Lower lobe of right lung (tissue), 2 donors: Measurements from ENCODE around the gene TNNT3. TPM values are rescaled to one million over a fixed set of nuclear protein-coding genes. Genes with fewer than 3 reads are reported as not detected.

Source experiments
- ATAC-seq, 2 donors: fragments of 200-7000 bp; cut with Tn5 transposase; one replicate each; pipeline ENCODE4 v1.9.1; 2020 to 2022; ENCODE audit warnings: mild to moderate bottlenecking in 2 of 2, moderate library complexity in 2 of 2
- DNase-seq: peaks from one replicate; pipeline ENCODE4 v3.0.0-alpha.2; 2020
- H3K27ac ChIP-seq: fragments of 200-600 bp; one replicate; pipeline ENCODE4 v1.8.0; 2022
- H3K27me3 ChIP-seq: fragments of 200-600 bp; one replicate; pipeline ENCODE4 v1.8.0; 2022; ENCODE audit warnings: low read depth
- H3K36me3 ChIP-seq: fragments of 200-600 bp; one replicate; pipeline ENCODE4 v1.8.0; 2022; ENCODE audit warnings: mild to moderate bottlenecking
- H3K4me1 ChIP-seq: fragments of 200-600 bp; one replicate; pipeline ENCODE4 v1.8.0; 2022
- H3K4me3 ChIP-seq: fragments of 200-600 bp; one replicate; pipeline ENCODE4 v1.8.0; 2022; ENCODE audit warnings: mild to moderate bottlenecking
- H3K9me3 ChIP-seq: fragments of 200-600 bp; one replicate; pipeline ENCODE4 v1.8.0; 2022
- CTCF ChIP-seq: fragments of 200-600 bp; IDR thresholded peaks from one replicate; pipeline ENCODE4 v1.8.0; 2022; ENCODE audit warnings: antibody characterized with exemption, mild to moderate bottlenecking
- intact Hi-C: fragments of 100-400 bp; cut with DNase I; formaldehyde crosslinking; loops from one replicate; pipeline ENCODE4 v1.11.0; 2022
- total RNA-seq: library from RNA; stranded (reverse); fragmentation: NEBNext Ultra II Directional; extraction: Animal tissue kit (Norgen Biotek cat#: 25700); gene quantifications from one replicate; pipeline ENCODE4 v1.2.1, GENCODE V29; 2021
- donor health status: DM: no; HTN: yes; CAD: no; lungs with severe emphysema.

Gene TNNT3
- total RNA-seq, 1 donor from 2014 or later = 4.7 TPM

GRCh38 chr11:1946812-1947484 lies 27.4 kb downstream of the TNNT3 start, which contains the start of gene MRPL23:
TSS of gene MRPL23 (plus strand) at chr11:1947332. CDS start at chr11:1947363, 31 bp downstream.
- H3K27me3 ChIP-seq = no peaks in the 10 kb centered on the region
- H3K36me3 ChIP-seq = no peaks in the 10 kb centered on the region
- DNase-seq (peak; percentile 46), ATAC-seq (peak; percentile 83 to 92)
- TF ChIP-seq CTCF = no peak
- no peak within 1 kb of the TSS for H3K4me3 ChIP-seq
- intact Hi-C loops = no loop called here
- no peaks in the 10 kb centered on the region for H3K9me3 ChIP-seq
- no peak within 1 kb of the TSS for H3K27ac ChIP-seq
- no peaks in the 10 kb centered on the region for H3K4me1 ChIP-seq

GRCh38 chr11:1947592-1948237 lies 28.2 kb downstream of the TNNT3 start:
- TF ChIP-seq CTCF = no peak

DNA sequence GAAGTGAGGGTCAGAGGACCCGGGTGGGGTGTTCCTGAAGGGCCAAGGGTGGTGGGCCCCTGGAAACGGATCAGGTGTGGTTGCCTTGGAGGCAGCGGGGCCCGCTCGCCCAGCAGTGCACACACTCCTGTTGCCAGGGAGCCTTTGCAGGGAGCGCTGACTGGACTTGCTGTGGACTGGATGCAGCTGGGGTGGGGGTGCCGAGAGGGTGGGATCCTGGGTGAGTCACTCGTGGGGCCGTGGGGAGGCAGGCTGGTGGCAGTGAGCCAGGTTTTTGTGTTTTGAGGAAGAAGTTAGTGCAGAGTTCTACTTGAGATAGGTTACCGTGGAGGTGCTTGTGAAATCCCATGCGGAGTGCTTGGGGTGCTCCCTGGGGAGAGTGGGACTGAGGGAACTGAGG lies 28.9 kb downstream of the TNNT3 start:
- H3K9me3 ChIP-seq = no peaks in the 10 kb centered on the region
- TF ChIP-seq CTCF = no peak
- ATAC-seq (peak; percentile 37 to 53), DNase-seq (peak; percentile 56)
- intact Hi-C loops = no loop called here
- H3K27me3 ChIP-seq = no peaks in the 10 kb centered on the region
- H3K27ac ChIP-seq = no peak overlapping the region
- H3K4me1 ChIP-seq = no peaks in the 10 kb centered on the region
- H3K4me3 ChIP-seq = no peak overlapping the region
- no peaks in the 10 kb centered on the region for H3K36me3 ChIP-seq

More at GRCh38 chr11:1947592-1948237, 28.2 kb downstream of the TNNT3 start:
- Histone ChIP-seq H3K27me3 (no peaks in the 10 kb centered on the region), H3K4me1 (no peaks in the 10 kb centered on the region), H3K9me3 (no peaks in the 10 kb centered on the region), H3K27ac (no peak overlapping the region), H3K4me3 (no peak overlapping the region), H3K36me3 (no peaks in the 10 kb centered on the region)
- peak; percentile 51 to 54 for ATAC-seq
- DNase-seq = no peak
- intact Hi-C loops = no loop called here

- Histone ChIP-seq H3K4me1 (no peaks in the 10 kb centered on the region), H3K27me3 (no peaks in the 10 kb centered on the region), H3K9me3 (no peaks in the 10 kb centered on the region), H3K27ac (no peak overlapping the region), H3K4me3 (no peak overlapping the region), H3K36me3 (no peaks in the 10 kb centered on the region)
- ATAC-seq = no peak
- DNase-seq = peak; percentile 7
- intact Hi-C loops = no loop called here
- TF ChIP-seq CTCF = no peak
These were observed 29.8 kb downstream of the TNNT3 start for GRCh38 chr11:1949302-1949701.

GRCh38 chr11:1949922-1950321 lies 30.4 kb downstream of the TNNT3 start:
- H3K36me3 ChIP-seq = no peaks in the 10 kb centered on the region
- no peak for TF ChIP-seq CTCF
- ATAC-seq (peak; percentile 26 to 55), DNase-seq (no peak)
- intact Hi-C loops = no loop called here
- no peaks in the 10 kb centered on the region for H3K27me3 ChIP-seq
- H3K9me3 ChIP-seq = no peaks in the 10 kb centered on the region
- no peak overlapping the region for H3K4me3 ChIP-seq
- H3K4me1 ChIP-seq = no peaks in the 10 kb centered on the region
- H3K27ac ChIP-seq = no peak overlapping the region
